ENCODE data around the gene EFTUD2.
A peak's percentile ranks its signal among the peaks of the same experiment; 100 is the strongest.

The EFTUD2 gene

DNA sequence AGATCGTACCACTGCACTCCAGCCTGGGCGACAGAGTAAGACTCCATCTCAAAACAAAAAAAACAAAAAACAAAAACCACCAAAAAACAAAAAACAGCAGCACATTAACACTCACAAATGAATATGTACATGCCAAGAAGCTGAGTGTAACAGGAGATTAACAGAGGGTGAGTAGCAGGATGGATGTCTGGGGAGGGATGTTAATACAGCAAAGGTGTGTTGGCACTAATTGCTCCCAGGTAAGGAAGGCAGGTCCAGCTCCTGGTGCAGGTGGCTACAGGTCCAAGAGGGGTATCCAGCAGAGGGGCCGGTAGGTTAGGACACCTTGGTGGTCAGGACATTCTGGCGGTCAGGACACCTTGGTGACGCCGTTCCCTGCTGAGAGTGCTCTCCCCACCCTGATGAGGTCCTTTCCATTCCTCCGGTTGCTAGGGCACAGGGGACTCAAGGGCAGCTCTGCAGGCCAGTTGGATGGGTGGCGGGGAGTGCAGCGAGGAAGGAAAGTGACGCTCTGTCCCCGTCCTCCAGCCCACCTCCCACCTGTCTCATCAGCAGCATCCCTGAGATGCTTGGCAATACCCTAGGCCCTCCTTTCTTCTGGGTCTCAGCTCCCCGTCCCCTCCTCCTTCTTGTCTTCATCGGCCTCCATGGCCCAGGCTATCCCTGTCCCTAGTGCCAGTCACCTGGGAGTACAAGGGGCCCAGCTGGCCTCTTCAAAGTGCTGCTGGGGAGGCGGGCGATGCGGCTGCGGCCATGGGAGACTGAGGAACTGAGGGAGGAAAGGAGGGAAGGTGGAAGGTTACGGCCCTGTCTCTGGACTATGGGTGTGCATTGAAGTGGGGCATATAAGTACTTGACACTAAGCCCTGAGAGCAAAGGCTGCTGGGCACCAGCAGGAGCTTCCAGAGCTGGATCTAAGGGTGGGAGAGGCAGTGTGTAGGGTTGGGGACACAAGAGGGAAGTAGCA lies 26.8 kb upstream of the EFTUD2 start:
- DNase-seq (ENCODE audit: low read depth in 3 of 3, low spot score in 1 of 3), result no peak

DNA sequence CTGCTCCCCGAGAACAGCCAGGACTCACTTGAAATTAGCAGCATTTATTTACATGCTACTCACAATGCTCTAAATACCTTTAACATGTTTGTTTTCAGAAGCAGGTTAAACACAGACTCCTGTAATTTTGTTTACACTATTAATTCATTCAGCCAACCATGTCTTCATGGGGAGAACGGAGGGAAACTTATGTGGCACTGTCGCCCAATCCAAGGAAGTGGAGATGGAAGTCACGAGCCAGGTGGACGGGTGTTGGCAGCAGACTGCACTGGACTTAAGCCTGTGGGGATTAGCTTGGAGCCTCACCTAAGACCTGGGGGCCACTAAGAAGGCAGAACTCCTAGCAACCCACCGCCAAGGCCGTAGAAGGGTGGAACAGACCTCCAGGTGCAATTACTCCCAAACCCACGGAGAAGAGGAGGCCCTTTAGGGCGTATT lies 24.9 kb upstream of the EFTUD2 start:
- DNase-seq (ENCODE audit: low read depth in 3 of 3, low spot score in 1 of 3), result no peak

DNA sequence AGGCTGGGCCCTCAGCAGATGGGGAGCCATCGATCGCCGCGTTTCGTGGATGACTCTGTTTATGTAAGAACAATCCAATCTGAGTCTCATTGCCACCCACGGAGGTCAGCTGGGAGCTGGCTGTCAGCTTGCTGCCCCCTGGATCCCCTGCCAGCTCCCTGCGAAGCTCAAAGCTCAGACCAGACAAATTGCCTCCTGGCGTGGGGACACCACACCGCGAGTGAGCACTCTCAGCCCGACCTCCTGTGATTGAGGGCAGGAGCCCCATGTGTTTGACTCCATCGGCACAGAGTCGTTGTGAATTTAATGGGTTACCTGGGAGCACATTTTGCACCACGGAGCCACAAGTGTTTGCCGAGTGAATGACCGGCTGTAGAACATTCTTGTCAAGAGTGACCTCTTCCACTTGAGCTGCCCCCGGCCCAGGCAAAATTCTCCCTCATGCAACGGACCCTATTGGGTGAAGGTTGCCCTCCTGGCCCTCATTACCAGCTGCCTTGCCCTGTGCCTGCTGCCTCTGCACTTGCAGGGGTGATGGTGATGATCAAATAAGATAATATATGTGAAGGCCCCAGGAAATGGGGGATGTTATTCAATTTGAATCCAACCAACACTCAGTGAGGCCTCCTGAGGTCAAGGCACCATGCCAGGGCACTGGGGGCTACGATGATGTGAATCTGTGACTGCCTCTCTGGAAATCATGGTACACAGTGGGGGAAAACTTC lies 23.7 kb upstream of the EFTUD2 start:
- DNase-seq (ENCODE audit: low read depth in 3 of 3, low spot score in 1 of 3), result no peak

DNA sequence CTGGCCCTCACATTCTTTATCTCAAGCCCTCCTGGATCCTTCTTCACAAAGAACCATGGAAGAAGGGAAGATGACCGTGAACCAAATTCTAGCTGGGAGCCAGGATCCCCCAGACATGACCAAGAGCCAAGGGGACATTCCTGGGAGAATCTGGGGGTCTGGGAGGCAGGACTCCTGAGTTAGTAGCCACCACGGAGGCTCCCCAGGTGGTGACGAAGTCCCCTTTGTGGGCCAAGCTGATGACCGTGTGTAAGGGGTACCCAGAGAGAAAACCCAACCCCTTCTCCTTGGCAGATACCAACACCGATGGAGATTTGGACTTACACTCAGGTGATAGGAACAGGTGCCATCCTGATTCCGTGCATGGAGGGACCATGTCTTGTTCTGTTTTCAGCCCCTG lies 22.9 kb upstream of the EFTUD2 start:
- DNase-seq (ENCODE audit: low read depth in 3 of 3, low spot score in 1 of 3), result no peak

DNA sequence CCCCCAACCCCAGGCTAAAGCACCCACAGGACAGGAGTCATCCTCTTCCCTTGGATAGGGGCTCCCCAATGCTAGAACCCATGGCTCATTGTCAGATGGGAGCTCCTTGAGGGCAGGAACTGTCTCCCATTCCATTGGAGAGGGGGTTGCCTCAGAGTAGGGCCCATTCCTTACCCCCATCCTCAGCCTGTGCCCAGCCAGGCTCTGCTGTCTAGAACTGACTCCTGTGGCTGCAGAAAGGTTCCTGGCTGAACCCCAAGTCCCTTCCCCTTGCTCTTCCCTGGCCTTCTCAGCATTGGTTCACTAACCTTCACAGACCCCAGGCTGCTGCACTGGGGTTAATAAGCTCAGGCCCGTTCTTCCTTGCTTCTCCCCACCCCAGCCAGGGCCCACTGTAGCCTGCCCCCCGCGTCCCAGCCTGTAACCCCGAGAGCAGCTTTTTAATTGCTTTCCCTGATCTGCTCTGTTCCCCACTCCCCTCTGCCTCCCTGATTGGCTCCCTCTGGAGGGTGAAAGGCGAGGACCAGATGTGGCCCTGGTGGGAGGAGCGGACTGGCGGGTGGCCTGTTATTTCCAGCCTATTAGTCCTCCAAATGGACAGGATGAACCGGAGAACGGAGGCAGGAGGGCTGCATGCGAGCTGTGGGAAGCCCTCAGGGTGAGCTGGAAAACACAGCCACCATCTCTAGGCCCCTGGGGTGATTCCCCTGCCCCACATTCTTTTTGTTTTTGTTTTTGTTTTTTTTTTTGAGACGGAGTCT lies 22.1 kb upstream of the EFTUD2 start:
- DNase-seq (ENCODE audit: low read depth in 3 of 3, low spot score in 1 of 3), result no peak

DNA sequence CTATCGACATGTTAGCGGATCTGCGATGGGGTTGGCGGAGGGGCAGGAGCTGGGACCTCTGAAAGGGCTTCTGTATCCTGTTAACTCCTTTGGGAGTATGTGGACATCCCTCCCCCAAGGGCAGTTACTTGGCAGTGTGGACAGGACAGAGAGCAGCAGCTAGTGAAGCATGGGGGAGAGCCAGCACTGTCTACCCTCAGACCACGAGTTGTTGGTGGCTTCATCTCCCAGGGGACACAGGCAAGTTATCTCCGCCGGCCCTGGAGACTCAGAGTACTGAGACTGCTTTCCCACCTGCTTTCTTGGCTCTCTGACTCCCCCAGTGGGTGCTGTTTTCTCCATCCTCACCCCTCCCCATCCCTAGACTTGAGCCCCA lies 21.3 kb upstream of the EFTUD2 start:
- no peak for DNase-seq (ENCODE audit: low read depth in 3 of 3, low spot score in 1 of 3)

DNA sequence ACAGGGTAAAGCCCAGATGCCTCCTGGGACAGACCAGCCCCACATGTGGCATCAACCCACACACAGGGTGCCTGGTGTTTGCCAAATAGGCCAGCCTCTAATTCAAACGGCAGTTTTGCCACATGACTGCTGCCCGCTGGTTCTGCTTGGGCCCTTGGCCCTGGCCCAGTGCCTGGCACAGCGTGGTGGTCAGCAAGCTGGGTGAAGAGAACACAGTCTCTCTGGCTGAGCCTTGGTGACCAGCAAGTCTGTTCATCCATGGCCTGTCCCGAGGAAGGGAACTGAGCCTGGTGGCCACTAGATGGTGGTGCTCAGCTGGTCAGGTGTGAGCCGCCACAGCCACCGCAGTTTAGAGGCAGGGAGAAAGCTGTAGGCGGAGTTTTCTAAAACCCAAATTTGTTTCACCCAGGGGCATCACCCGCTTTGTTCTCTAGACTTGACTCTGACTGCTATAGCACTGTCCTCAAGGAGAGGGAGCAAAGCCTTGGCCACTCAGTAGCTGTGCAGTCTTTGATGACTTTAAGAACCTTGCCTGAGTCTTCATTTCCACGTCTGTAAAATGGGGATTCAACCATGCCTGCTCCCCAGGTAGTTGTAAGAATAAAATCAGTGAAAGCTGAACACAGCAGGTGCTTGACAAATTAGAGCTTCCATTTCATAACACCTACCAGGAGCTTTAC lies 20.8 kb upstream of the EFTUD2 start:
- DNase-seq (ENCODE audit: low read depth in 3 of 3, low spot score in 1 of 3), result peak; percentile 22 to 24 (median 22)

DNA sequence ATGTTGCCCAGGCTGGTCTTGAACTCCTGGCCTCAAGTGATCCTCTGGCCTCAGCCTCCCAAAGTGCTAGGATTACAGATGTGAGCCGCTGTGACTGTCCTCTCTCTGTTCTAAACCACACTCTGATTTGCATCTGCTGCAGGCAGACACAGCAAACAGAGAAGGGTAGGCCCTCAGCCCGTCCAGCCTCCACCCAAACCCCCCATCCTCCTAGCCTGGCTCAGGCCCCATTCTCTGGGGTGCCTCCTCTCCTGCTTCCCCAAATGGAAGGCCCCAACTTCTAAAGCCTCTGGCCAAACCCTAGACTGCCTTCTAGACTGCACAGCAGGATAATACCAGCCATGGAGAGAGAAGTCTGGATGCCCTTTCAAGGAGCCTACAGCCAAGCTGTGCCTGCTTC lies 20.2 kb upstream of the EFTUD2 start:
- no peak for DNase-seq (ENCODE audit: low read depth in 3 of 3, low spot score in 1 of 3)

DNA sequence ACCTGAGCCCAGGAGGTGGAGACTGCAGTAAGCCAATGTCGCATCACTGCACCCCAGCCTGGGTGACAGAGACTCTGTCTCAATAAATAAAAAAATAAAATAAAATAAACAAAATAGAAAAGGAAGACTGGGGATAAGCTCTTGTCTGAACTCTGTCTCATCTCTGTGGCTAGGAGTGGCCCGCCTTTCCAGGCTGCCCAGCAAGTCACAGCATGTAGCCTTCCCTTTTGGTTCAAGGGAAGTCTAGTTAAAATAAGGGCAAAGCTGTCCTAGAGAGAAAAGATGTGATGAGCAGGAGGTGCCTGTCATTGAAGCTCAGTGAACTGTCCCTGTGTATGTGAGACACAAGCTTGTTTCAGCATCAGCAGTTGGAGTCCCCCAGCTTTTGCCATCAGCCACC lies 18.8 kb upstream of the EFTUD2 start:
- no peak for DNase-seq (ENCODE audit: low read depth in 3 of 3, low spot score in 1 of 3)

DNA sequence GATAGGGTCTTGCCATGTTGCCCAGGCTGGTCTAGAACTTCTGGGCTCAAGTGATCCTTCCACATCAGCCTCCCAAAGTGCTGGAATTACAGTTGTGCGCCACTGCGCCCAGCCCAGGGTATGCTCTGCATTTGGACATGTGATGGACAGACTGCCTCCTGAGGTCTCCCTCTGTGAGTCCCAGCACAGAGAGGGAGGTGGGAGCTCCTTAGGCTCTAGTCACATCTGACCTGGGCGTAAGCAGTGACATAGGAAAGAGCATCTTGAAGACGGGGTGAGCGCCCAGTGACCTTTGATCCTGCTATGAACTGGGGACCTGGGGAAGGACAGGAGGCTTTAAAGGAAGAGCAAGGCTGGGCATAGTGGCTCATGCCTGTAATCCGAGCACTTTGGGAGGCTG lies 18.2 kb upstream of the EFTUD2 start:
- no peak for DNase-seq (ENCODE audit: low read depth in 3 of 3, low spot score in 1 of 3)

DNA sequence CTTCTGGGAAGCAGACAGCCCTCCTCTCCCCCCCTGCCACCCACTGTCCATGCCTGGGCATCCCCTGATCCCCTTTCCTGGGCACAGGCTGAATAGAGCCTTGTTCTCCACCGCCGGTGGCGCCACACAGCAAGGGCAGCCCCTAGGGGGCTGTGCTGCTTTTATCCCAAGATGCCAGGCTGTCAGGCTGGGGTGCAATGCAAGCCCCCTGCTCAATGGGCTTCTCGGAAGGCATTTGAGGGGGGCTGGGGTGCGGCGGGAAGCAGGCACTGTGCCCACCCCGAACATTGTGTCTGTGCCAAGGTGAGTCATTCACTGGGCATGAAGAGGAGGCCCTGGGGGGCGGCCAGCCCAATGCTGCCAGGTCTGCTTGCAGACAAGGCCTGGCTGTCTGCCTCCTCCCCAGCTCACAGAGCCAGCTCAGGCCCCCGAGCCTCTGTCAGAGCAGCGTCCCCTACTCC lies 17.6 kb upstream of the EFTUD2 start:
- DNase-seq (ENCODE audit: low read depth in 3 of 3, low spot score in 1 of 3), result no peak

DNA sequence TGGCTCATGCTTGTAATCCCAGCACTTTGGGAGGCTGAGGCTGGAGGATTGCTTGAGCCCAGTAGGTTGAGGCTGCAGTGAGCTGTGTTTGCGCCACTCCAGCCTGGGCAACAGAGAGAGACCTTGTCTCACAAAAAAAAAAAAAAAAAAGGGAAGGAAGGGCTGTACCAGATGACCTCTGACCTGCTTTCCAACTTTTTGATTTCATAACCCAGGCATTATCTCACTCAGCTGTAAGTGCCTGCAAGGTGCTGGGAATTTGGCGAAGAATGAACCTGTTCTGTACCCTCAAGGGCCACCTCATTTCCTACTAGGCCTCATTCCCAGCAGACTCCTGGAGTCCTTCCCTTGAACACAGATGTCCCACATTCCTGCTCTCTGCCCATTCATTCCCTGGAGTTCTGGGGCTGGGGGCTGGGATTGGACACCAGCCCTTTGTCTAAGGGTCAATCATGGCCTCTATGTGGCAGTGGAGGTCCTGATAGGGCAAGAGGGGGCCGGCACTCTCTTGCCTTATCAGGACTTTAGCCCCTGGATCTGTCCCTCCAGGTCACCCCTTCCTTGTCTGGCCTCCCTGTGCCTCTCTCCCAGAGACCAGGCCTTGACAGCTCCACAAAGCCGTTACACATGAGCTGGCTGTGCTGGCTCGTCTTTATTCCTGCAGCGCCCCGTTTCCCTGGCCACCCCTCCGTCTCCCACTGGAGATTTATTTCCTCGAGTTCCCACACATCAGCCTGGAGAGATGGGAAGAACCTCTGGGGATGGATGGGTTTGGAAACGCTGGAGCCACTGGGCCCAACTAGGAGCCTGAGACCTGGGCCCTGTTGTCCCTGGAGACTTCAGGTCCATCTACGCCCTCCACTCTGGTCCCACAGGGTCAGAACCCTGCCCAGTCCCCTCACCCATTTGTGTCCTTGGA lies 16.9 kb upstream of the EFTUD2 start:
- DNase-seq (ENCODE audit: low read depth in 3 of 3, low spot score in 1 of 3), result no peak

DNA sequence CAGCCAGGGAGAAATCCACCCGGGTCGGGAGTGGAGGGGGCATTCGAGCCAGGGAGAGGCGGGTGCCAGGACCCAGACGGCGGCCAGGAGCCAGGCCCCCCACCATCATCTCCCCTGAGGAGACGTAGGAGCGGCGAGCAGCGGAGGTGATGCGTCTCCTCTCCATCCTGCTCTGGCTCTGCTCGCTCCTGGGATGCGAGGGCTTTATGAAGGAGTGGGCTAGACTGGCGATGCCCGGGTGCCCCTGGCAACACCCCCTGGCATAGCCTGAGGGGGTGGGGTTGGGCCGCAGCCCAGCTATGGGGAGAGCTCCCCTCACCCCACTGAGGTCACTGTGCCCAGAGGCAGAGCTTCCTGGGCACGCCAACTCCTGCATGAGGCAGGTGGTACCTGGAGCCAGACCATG lies 16.1 kb upstream of the EFTUD2 start, which contains the start of gene GFAP:
Gene GFAP (minus strand): TSS at position 180 of the 406 bp plus-strand sequence. CDS start 14 bp downstream, at position 166.
- no peak for DNase-seq (ENCODE audit: low read depth in 3 of 3, low spot score in 1 of 3)

DNA sequence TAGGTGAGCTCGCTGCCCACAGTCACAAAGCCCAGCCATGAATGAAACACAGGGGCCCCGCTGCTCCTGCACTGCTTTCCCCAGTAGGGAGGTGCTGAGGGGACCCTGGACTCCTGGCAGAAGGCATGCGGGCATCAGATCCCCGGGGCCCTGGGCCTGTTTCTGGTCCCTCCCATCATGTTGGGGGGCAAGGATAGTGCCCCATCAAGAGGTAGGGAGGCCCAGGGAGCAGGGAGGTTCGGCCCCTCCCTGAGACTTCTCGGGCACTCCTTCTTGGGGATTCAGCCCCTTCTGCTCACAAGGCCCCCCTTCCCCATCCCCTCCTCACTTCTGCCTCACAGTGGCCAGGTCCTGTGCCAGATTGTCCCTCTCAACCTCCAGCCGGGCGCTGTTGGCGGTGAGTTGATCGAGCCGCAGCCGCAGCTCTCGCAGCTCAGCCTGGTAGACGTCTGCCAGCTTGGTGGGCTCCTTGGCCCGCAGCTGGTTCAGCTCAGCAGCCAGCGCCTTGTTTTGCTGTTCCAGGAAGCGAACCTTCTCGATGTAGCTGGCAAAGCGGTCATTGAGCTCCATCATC lies 15.5 kb upstream of the EFTUD2 start:
- no peak for DNase-seq (ENCODE audit: low read depth in 3 of 3, low spot score in 1 of 3)

DNA sequence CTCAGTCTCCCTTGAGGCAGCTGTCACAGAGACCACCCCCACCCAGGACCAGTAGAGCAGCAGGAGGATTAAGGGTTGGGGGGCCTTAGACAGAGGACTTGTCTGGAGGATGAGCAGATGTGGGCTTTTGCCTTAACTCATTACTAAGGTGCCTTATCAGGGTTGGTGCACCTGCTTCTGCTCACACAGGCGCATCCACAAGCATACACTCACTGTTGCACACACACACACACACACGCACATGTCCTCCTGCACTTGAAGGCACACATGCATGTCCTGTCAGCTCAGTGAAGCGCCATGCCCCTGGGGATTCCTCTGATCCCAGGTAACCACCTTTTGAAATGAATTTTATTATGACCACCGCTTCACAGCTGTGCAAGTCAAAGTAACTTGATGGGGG lies 14.9 kb upstream of the EFTUD2 start:
- no peak for DNase-seq (ENCODE audit: low read depth in 3 of 3, low spot score in 1 of 3)

DNA sequence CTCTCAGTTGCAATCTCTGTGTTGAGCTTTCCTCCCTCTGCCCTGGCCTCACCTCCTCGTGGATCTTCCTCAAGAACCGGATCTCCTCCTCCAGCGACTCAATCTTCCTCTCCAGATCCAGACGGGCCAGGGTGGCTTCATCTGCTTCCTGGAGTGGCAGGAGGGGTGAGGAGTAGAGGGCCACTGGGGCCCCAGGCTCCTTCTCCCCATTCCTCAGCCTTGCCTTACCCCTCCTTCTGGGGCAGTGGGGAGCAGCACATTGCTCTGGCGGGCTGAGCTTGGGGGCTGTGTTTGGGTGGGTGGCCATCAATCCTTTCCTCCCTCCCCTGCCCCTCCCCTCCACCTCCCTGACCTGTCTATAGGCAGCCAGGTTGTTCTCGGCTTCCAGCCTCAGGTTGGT lies 14.4 kb upstream of the EFTUD2 start:
- no peak for DNase-seq (ENCODE audit: low read depth in 3 of 3, low spot score in 1 of 3)

DNA sequence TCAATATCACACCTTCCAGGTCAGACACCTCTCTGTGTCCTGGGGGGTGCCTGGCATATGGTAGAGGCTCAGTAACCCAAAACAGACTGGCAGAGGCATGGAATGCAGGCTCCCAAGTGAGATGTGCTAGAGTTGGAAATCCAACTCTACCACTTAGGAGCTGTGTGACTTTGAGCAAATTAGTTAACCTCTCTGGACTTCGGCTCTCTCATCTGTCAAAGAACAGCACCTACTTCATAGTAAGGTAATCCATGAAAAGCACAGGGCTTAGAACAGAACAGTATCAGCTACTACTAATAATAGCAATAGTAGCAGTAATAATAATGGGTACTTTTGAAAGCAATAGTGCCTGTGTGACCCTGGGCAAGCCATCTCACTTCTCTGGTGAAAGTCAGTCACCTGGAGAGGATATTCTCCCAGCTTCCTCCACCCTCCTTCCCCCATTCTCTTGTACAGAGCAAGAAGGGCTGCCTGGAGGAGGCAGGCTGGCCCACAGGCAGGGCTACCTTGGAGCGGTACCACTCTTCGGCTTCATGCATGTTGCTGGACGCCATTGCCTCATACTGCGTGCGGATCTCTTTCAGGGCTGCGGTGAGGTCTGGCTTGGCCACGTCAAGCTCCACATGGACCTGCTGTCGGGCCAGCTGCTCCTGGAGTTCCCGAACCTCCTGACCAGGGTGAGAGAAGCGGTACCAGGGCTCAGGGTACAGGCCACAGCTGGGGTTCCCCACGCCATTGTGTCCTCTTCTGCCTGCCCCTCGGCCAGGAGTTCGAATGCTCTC lies 13.7 kb upstream of the EFTUD2 start:
- no peak for DNase-seq (ENCODE audit: low read depth in 3 of 3, low spot score in 1 of 3)

DNA sequence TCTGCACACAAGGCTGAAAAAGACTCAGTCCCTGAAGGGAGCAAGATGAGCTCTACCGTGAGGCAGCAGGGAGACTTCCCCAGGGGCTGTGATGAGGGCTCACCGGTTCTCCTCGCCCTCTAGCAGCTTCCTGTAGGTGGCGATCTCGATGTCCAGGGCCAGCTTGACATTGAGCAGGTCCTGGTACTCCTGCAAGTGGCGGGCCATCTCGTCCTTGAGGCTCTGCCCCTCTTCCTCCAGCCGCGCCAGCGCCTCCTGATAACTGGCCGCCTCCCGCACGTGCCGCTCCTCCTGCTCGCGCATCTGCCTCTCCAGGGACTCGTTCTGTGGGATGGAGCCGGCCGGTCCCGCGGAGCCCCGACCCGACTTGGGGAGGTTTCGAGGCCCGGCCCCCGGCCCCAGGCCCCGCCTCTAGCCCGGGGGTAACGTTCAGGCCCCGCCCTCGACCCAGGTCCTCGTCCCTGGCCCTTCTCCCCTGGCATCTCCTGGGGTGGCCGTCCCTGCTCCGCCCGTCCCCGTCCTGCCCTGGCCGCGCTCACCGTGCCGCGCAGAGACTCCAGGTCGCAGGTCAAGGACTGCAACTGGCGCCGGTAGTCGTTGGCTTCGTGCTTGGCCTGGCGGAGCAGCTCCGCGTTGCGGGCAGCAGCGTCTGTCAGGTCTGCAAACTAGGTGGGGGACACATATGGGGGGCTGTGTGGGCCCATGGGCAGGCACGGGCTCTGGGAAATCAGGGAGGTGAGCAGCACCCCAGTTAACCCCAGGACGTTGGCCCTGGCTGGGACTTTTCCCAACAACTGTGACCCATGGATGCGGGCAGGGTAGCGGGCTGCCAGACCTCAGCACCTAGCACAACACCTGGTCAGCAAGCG lies 12.1 kb upstream of the EFTUD2 start:
- peak in 2 of 3 donors; percentile 7 to 24 for DNase-seq (ENCODE audit: low read depth in 3 of 3, low spot score in 1 of 3)
